Measurements from ENCODE around the gene NCAPG. TPM values are rescaled to one million over a fixed set of nuclear protein-coding genes. Genes with fewer than 3 reads are reported as not detected.

Gene NCAPG, protein sequence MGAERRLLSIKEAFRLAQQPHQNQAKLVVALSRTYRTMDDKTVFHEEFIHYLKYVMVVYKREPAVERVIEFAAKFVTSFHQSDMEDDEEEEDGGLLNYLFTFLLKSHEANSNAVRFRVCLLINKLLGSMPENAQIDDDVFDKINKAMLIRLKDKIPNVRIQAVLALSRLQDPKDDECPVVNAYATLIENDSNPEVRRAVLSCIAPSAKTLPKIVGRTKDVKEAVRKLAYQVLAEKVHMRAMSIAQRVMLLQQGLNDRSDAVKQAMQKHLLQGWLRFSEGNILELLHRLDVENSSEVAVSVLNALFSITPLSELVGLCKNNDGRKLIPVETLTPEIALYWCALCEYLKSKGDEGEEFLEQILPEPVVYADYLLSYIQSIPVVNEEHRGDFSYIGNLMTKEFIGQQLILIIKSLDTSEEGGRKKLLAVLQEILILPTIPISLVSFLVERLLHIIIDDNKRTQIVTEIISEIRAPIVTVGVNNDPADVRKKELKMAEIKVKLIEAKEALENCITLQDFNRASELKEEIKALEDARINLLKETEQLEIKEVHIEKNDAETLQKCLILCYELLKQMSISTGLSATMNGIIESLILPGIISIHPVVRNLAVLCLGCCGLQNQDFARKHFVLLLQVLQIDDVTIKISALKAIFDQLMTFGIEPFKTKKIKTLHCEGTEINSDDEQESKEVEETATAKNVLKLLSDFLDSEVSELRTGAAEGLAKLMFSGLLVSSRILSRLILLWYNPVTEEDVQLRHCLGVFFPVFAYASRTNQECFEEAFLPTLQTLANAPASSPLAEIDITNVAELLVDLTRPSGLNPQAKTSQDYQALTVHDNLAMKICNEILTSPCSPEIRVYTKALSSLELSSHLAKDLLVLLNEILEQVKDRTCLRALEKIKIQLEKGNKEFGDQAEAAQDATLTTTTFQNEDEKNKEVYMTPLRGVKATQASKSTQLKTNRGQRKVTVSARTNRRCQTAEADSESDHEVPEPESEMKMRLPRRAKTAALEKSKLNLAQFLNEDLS
- under 1 TPM; 0.33 to 0.96 (median 0.59) TPM for total RNA-seq

DNA sequence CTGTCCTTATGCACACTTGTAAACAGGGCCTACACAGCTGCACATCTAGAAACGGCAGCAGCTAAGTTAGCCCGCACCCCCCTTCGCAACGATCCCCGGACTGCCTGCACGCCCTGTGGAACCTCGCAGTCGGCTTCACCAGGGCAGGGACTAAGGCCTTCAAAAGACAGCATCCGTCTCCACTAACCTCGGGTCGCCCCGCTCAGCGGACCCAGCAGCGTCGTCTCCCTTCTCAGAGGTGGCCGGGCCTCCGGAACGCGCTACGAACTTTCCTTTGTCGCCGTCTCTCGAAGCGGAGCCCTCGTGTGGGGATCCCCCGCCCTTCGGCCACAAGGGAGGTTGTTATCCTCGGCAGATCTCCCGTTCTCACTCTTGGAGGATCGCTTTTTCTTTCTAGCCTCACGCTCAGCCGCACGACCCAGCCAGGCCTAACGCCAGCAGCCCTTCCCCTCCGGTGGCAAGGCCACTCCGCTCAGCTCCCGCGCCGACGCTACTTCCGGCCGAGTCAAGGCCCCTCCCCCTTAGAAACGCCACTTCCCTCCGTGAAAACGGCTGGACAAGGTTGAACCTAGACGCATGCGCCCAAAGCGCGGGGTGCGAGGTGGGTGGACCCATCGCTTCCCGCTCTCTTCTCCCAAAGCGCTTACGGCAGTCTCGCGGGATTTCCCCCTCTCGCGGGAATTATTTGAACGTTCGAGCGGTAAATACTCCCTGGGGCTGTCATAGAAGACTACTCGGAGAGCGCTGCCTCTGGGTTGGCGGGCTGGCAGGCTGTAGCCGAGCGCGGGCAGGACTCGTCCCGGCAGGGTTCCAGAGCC is at the start of gene NCAPG, which contains the start of gene DCAF16:
NCAPG (plus strand) TSS at position 720 of the 818 bp plus-strand sequence. CDS start 99 bp downstream, outside the sequence.
DCAF16 (minus strand) TSS at position 498 of the 818 bp plus-strand sequence. CDS start 6,616 bp downstream, outside the sequence.
- no peaks in the 10 kb centered on the region for H3K36me3 ChIP-seq
- H3K4me1 ChIP-seq = peaks cover 0 to 10% of the 10 kb centered on the region in 2 donors
- peak within 1 kb of the TSS; percentile 83 to 92 (median 87) for H3K4me3 ChIP-seq
- H3K9me3 ChIP-seq = no peaks in the 10 kb centered on the region
- H3K27ac ChIP-seq = peak within 1 kb of the TSS; percentile 95 to 98
- DNase-seq (ENCODE audit: low spot score in 2 of 2) = peak; percentile 98
- intact Hi-C loops (cut with DNase I; ENCODE audit: low total_unique reads) = loop anchor here (5.0 to 10.0 kb wide), 2 partner anchors 1706 to 1908 kb away; no protein-coding TSS in a partner anchor
- TF ChIP-seq CTCF (IDR thresholded peaks at IDR 0.05) (no peak), POLR2A (IDR thresholded peaks at IDR 0.05) (peak; percentile 95), POLR2AphosphoS5 (IDR thresholded peaks at IDR 0.05) (peak; percentile 93 to 99 (median 97))
- H3K27me3 ChIP-seq = no peaks in the 10 kb centered on the region

DNA sequence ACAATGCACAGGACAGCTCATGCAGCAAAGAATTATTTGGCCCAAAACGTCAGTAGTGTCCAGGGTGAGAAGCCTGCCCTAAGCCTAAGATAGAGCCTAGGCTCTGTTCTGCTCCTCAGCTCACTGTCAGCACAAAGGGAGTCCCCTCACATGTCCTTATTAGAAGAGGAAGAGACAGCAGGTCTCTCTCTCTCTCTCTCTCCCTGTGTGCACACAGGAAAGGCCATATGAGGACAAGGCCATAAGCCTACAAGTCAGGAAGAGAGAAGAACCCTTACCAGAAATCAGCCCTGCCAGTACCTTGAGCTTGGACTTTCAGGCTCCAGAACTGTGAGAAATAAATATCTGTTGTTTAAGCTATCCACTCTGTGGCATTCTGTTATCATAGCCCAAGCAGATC is 49.7 kb upstream of the NCAPG start:
- no peak for DNase-seq (ENCODE audit: low spot score in 2 of 2)
- intact Hi-C loops (cut with DNase I; ENCODE audit: low total_unique reads) = no loop called here
- Histone ChIP-seq H3K4me3 (no peak overlapping the region), H3K27ac (no peak overlapping the region), H3K4me1 (no peaks in the 10 kb centered on the region), H3K27me3 (no peaks in the 10 kb centered on the region), H3K9me3 (no peaks in the 10 kb centered on the region), H3K36me3 (no peaks in the 10 kb centered on the region)
- TF ChIP-seq CTCF (IDR thresholded peaks at IDR 0.05) = no peak
- TF ChIP-seq POLR2AphosphoS5 (IDR thresholded peaks at IDR 0.05) = no peak
- no peak for TF ChIP-seq POLR2A (IDR thresholded peaks at IDR 0.05)

DNA sequence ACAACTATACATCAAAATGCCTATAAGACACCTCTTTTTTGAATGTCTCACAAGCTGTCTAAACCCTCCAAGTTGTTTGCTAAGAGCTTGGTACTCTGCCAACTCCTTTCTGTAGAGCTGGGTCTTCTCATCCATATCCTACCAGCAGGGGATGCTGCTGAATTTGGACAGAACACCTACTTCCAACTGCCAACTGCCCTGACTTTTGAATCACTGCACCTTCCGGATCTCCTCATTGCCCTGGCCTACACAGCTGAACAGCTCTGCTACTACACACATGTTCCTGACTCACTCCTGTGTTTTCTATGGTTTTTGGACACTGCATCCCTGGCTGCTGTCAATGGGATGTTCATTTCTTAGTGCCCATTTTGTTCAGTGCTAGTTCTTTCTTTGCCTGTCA is 48.1 kb upstream of the NCAPG start:
- Histone ChIP-seq H3K9me3 (peaks cover 0 to 6% of the 10 kb centered on the region in 2 donors), H3K4me3 (no peak overlapping the region), H3K27me3 (no peaks in the 10 kb centered on the region), H3K36me3 (no peaks in the 10 kb centered on the region), H3K27ac (no peak overlapping the region), H3K4me1 (no peaks in the 10 kb centered on the region)
- TF ChIP-seq POLR2A (IDR thresholded peaks at IDR 0.05) (no peak), POLR2AphosphoS5 (IDR thresholded peaks at IDR 0.05) (no peak), CTCF (IDR thresholded peaks at IDR 0.05) (no peak)
- DNase-seq (ENCODE audit: low spot score in 2 of 2) = no peak
- intact Hi-C loops (cut with DNase I; ENCODE audit: low total_unique reads) = no loop called here

DNA sequence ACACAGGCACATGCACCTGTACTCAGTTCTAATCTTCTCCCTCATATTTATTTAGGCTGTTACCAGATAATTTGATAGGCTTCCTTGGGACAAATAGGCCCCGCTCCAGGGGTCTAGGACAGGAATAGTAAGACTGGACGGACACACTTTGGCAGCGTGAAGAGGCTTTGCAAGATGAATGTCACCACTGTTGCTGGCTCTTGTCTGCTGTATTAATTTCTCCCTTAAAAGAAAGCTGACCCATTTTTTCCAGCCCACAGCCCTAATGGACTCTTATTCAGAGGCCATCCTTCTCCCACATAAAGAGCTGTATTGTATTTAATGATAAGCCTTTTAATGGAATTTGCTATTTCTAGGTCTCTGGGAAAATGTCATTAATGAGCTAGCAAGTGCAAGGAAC is 47.4 kb upstream of the NCAPG start:
- no peak for DNase-seq (ENCODE audit: low spot score in 2 of 2)
- Histone ChIP-seq H3K27me3 (no peaks in the 10 kb centered on the region), H3K4me3 (no peak overlapping the region), H3K36me3 (no peaks in the 10 kb centered on the region), H3K9me3 (peaks cover 0 to 6% of the 10 kb centered on the region in 2 donors), H3K4me1 (no peaks in the 10 kb centered on the region), H3K27ac (no peak overlapping the region)
- intact Hi-C loops (cut with DNase I; ENCODE audit: low total_unique reads) = no loop called here
- TF ChIP-seq CTCF (IDR thresholded peaks at IDR 0.05) = no peak
- no peak for TF ChIP-seq POLR2AphosphoS5 (IDR thresholded peaks at IDR 0.05)
- no peak for TF ChIP-seq POLR2A (IDR thresholded peaks at IDR 0.05)
